ENCODE data around the gene WDR62. TPM values are rescaled to one million over a fixed set of nuclear protein-coding genes. Genes with fewer than 3 reads are reported as not detected.

WDR62 gene
- total and polyA plus RNA-seq, 2 donors (not counting 3 experiments of a cell fraction or from before 2014, with no cell fraction given) = 8.0 to 13.4 TPM

DNA sequence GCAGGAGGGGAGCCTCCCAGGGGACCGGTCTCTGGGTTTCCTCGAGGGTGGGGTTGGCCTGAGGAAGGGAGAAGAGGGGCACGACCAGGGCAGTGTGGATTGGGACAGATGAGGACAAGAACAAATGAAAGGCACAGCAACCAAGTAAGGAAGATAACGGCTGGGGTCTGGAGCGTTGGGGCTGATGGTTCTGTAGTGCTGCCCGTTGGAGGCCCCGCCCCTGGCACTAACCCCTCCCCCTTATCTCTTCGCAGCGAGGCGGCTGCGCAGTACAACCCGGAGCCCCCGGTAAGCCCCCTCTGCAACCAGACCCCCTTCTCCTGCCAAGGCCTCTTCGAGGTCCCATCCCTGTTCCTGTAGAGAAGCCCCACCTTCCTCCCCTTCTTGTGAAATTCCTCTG lies 87.3 kb downstream of the WDR62 start:
- peak overlapping the region; percentile 52 for H3K4me2 ChIP-seq (ENCODE audit: insufficient read depth, low read length)
- no peaks in the 10 kb centered on the region for H3K27me3 ChIP-seq (ENCODE audit: control insufficient read depth in 2 of 2, insufficient read depth in 2 of 2, low read length in 2 of 2)
- no peaks in the 10 kb centered on the region for H4K20me1 ChIP-seq (replicated peaks; ENCODE audit: control insufficient read depth, extremely low read depth, insufficient read depth, low read length)
- peaks cover 12 to 34% of the 10 kb centered on the region in 2 experiments for H3K36me3 ChIP-seq (ENCODE audit: control insufficient read depth in 2 of 2, extremely low read depth in 1 of 2, insufficient read depth in 2 of 2, low read length in 2 of 2)
- H3K9me1 ChIP-seq (replicated peaks; ENCODE audit: control insufficient read depth, extremely low read depth, insufficient read depth, low read length) = no peaks in the 10 kb centered on the region
- no peak overlapping the region for H3K4me3 ChIP-seq (replicated peaks in 1 of 3; ENCODE audit: insufficient read depth in 1 of 3, low read depth in 1 of 3, low read length in 3 of 3)
- FAIRE-seq (no peak), DNase-seq (ENCODE audit: low read depth, low spot score) (no peak)
- no peak overlapping the region for H3K9ac ChIP-seq (replicated peaks; ENCODE audit: extremely low read depth, insufficient read depth, low read length)
- BruUV-seq (replicated peaks) = no TSS peak
- no peaks in the 10 kb centered on the region for H3K9me3 ChIP-seq (replicated peaks; ENCODE audit: control insufficient read depth, insufficient read depth, low read length)
- CTCF ChIA-PET = no interaction called here
- H3K4me1 ChIP-seq (ENCODE audit: control insufficient read depth, extremely low read depth, insufficient read depth, low read length) = peaks cover 14% of the 10 kb centered on the region
- TF ChIP-seq JUN (IDR thresholded peaks at IDR 0.05; ENCODE audit: borderline replicate concordance, insufficient read depth, insufficient read length, low read depth) (no peak), FOS (IDR thresholded peaks at IDR 0.05; ENCODE audit: borderline replicate concordance, insufficient read depth, low read length) (no peak), POLR2A (IDR thresholded peaks at IDR 0.05; ENCODE audit: low read depth, low read length) (no peak), GATA2 (IDR thresholded peaks at IDR 0.05; ENCODE audit: insufficient read depth, insufficient read length, low read depth, low read length) (no peak), POLR2AphosphoS5 (IDR thresholded peaks at IDR 0.05; ENCODE audit: insufficient read depth, low read depth, low read length) (no peak), MYC (IDR thresholded peaks at IDR 0.05; ENCODE audit: low read depth, low read length) (no peak), EZH2 (IDR thresholded peaks at IDR 0.05; ENCODE audit: borderline replicate concordance, low read depth, low read length, severe bottlenecking) (no peak)
- TF ChIP-seq, protein P1, sequence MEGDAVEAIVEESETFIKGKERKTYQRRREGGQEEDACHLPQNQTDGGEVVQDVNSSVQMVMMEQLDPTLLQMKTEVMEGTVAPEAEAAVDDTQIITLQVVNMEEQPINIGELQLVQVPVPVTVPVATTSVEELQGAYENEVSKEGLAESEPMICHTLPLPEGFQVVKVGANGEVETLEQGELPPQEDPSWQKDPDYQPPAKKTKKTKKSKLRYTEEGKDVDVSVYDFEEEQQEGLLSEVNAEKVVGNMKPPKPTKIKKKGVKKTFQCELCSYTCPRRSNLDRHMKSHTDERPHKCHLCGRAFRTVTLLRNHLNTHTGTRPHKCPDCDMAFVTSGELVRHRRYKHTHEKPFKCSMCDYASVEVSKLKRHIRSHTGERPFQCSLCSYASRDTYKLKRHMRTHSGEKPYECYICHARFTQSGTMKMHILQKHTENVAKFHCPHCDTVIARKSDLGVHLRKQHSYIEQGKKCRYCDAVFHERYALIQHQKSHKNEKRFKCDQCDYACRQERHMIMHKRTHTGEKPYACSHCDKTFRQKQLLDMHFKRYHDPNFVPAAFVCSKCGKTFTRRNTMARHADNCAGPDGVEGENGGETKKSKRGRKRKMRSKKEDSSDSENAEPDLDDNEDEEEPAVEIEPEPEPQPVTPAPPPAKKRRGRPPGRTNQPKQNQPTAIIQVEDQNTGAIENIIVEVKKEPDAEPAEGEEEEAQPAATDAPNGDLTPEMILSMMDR (IDR thresholded peaks at IDR 0.05; ENCODE audit: extremely low read depth in 1 of 2, insufficient read depth in 1 of 2, low read depth in 1 of 2, low read length in 2 of 2) = no peak
- TF ChIP-seq, protein P2, sequence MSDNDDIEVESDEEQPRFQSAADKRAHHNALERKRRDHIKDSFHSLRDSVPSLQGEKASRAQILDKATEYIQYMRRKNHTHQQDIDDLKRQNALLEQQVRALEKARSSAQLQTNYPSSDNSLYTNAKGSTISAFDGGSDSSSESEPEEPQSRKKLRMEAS (IDR thresholded peaks at IDR 0.05; ENCODE audit: insufficient read depth, insufficient read length) = no peak
- POLR2A ChIA-PET = no interaction called here
- H3K79me2 ChIP-seq (ENCODE audit: control insufficient read depth, insufficient read depth, low read length) = peaks cover 21% of the 10 kb centered on the region
- no peak overlapping the region for H2AFZ ChIP-seq (ENCODE audit: low read depth, low read length)
- dilution Hi-C loops (cut with MboI; ENCODE audit: extremely low pct_ligation_motif_present, low sequenced_read_pairs) (no loop called here), intact Hi-C loops (cut with micrococcal nuclease) (no loop called here)
- no peak overlapping the region for H3K27ac ChIP-seq (ENCODE audit: insufficient read depth, low read depth, low read length)

All from endothelial cell of umbilical vein (primary cell).